GM23248 (cell line): ENCODE data around the gene CEP85.

ENCODE experiments used
- EZH2 ChIP-seq: fragments of 200-600 bp; sonication (generic); IDR thresholded peaks from 2 replicates; pipeline ENCODE4 v1.6.1; 2018; ENCODE audit warnings: antibody characterized with exemption, mild to moderate bottlenecking; ENCODE audit not compliant: insufficient read depth, poor library complexity, severe bottlenecking
- EZH2phosphoT487 ChIP-seq: fragments of 200-600 bp; sonication (generic); IDR thresholded peaks from 2 replicates; pipeline ENCODE4 v1.6.1; 2018; ENCODE audit warnings: antibody characterized with exemption, moderate library complexity, mild to moderate bottlenecking, low read depth; ENCODE audit not compliant: insufficient read depth

GRCh38 chr1:26188477-26188876 lies 45.5 kb upstream of the CEP85 start:
- TF ChIP-seq EZH2phosphoT487: no peak
- TF ChIP-seq EZH2: no peak
